H1 (cell line): ENCODE data around the gene ECEL1. TPM values are rescaled to one million over a fixed set of nuclear protein-coding genes. Genes with fewer than 3 reads are reported as not detected.

Experiments
- CTCF ChIA-PET: fragments of 300-600 bp; sonication (Branson Sonifier 250); formaldehyde crosslinking; loops from one replicate; lab custom pipeline; 2021; ENCODE audit not compliant: partially characterized antibody; lab: Charles Lee
- POLR2A ChIA-PET: fragments of 300-600 bp; sonication (Branson Sonifier 250); formaldehyde crosslinking; loops from one replicate; lab custom pipeline; 2021; ENCODE audit warnings: inconsistent platforms; ENCODE audit not compliant: partially characterized antibody; lab: Charles Lee
- DNase-seq, 2 experiments: peaks; one replicate each; pipeline versions ENCODE4 v3.0.0 to v3.0.0-alpha.2; 2010 to 2022; ENCODE audit warnings: low spot score in 2 of 2, low read depth in 1 of 2, mixed read lengths in 1 of 2
- FAIRE-seq: peaks from 2 replicates; lab custom pipeline; 2011; peaks lifted over from hg19 to GRCh38; lab: Jason Lieb, UNC
- H2AFZ ChIP-seq: 2 replicates; pipeline ENCODE4 v1.8.1; 2012; ENCODE audit warnings: low read length, inconsistent platforms
- H2AK5ac ChIP-seq: 2 replicates; pipeline ENCODE4 v1.6.1; 2013; ENCODE audit warnings: low read depth, low read length
- H2BK120ac ChIP-seq: replicated peaks from 2 replicates; pipeline ENCODE3; 2013; ENCODE audit warnings: low read depth, low read length, inconsistent platforms
- H2BK12ac ChIP-seq: 2 replicates; pipeline ENCODE4 v1.6.1; 2013; ENCODE audit warnings: low read depth, low read length
- H2BK15ac ChIP-seq: 2 replicates; pipeline ENCODE4 v1.6.1; 2013; ENCODE audit warnings: low read length
- H2BK20ac ChIP-seq: 2 replicates; pipeline ENCODE4 v1.6.1; 2013; ENCODE audit warnings: low read length
- H2BK5ac ChIP-seq: 2 replicates; pipeline ENCODE4 v1.6.1; 2013; ENCODE audit warnings: low read depth, low read length
- H3K14ac ChIP-seq: 2 replicates; pipeline ENCODE4 v1.6.1; 2013; ENCODE audit warnings: inconsistent platforms; ENCODE audit not compliant: insufficient read length
- H3K18ac ChIP-seq: 2 replicates; pipeline ENCODE4 v1.6.1; 2013; ENCODE audit warnings: low read length; ENCODE audit errors: extremely low read depth
- H3K23ac ChIP-seq: 2 replicates; pipeline ENCODE4 v1.6.1; 2013; ENCODE audit warnings: inconsistent platforms; ENCODE audit not compliant: insufficient read length
- H3K23me2 ChIP-seq: 2 replicates; pipeline ENCODE4 v1.6.1; 2013; ENCODE audit warnings: low read depth, low read length
- H3K27ac ChIP-seq: 2 replicates; pipeline ENCODE4 v1.6.1; 2011; ENCODE audit warnings: low read depth, low read length, inconsistent platforms
- H3K27me3 ChIP-seq, 4 experiments: replicated peaks in 1 of 4; 1 replicate in 1 of 4; 2 replicates in 3 of 4; pipeline versions ENCODE4 v1.6.1 to v1.8.1; 2011 to 2013; ENCODE audit warnings: low read length in 3 of 4, mild to moderate bottlenecking in 3 of 4, inconsistent platforms in 2 of 4, mixed read lengths in 2 of 4, moderate library complexity in 1 of 4; ENCODE audit not compliant: control insufficient read depth in 3 of 4, insufficient read depth in 3 of 4; ENCODE audit errors: extremely low read depth in 1 of 4
- H3K36me3 ChIP-seq, 4 experiments: 2 replicates each; pipeline versions ENCODE4 v1.6.1 to v1.8.1; 2011 to 2013; ENCODE audit warnings: mild to moderate bottlenecking in 4 of 4, low read length in 3 of 4, moderate library complexity in 2 of 4, control low read depth in 1 of 4, inconsistent platforms in 1 of 4; ENCODE audit not compliant: insufficient read depth in 4 of 4, control insufficient read depth in 2 of 4
- H3K4ac ChIP-seq: replicated peaks from 2 replicates; pipeline ENCODE3; 2013; ENCODE audit warnings: low read length, low read depth, mixed read lengths, inconsistent platforms; ENCODE audit not compliant: insufficient read length
- H3K4me1 ChIP-seq, 4 experiments: replicated peaks in 1 of 4; 1 replicate in 1 of 4; 2 replicates in 3 of 4; pipeline versions ENCODE4 v1.6.1 to v1.8.1; 2011 to 2013; ENCODE audit warnings: low read length in 3 of 4, inconsistent platforms in 2 of 4, mixed read lengths in 1 of 4; ENCODE audit not compliant: insufficient read depth in 4 of 4, control insufficient read depth in 3 of 4
- H3K4me2 ChIP-seq, 2 experiments: 2 replicates each; pipeline versions ENCODE4 v1.6.1 to v1.8.1; 2011 to 2013; ENCODE audit warnings: low read depth in 2 of 2, low read length in 2 of 2, control low read depth in 1 of 2, inconsistent platforms in 1 of 2, mild to moderate bottlenecking in 1 of 2; ENCODE audit not compliant: insufficient read depth in 1 of 2
- H3K4me3 ChIP-seq, 4 experiments: fragments of 200-600, 300-600 bp in 1 of 4; sonication (generic), shearing (Covaris generic), sonication (Bioruptor Twin) in 1 of 4; 2 replicates each; pipeline versions ENCODE4 v1.5.1 to v1.8.1; 2011 to 2016; ENCODE audit warnings: low read length in 4 of 4, low read depth in 3 of 4, control low read depth in 2 of 4, inconsistent platforms in 2 of 4, mild to moderate bottlenecking in 2 of 4, mixed read lengths in 1 of 4, moderate library complexity in 1 of 4; ENCODE audit not compliant: insufficient read depth in 2 of 4; ENCODE audit errors: extremely low read depth in 1 of 4
- H3K56ac ChIP-seq: replicated peaks from 2 replicates; pipeline ENCODE3; 2013; ENCODE audit warnings: low read depth, mild to moderate bottlenecking, mixed read lengths, low read length, inconsistent platforms; ENCODE audit not compliant: insufficient read length
- H3K79me1 ChIP-seq: 2 replicates; pipeline ENCODE4 v1.6.1; 2013; ENCODE audit warnings: low read depth, low read length, control low read depth
- H3K79me2 ChIP-seq, 2 experiments: 2 replicates each; pipeline versions ENCODE4 v1.6.1 to v1.8.1; 2012 to 2013; ENCODE audit warnings: low read length in 2 of 2, mild to moderate bottlenecking in 2 of 2, inconsistent platforms in 1 of 2; ENCODE audit not compliant: insufficient read depth in 2 of 2, control insufficient read depth in 1 of 2
- H3K9ac ChIP-seq, 4 experiments: replicated peaks in 1 of 4; 1 replicate in 1 of 4; 2 replicates in 3 of 4; pipeline versions ENCODE4 v1.6.1 to v1.8.1; 2011 to 2013; ENCODE audit warnings: low read depth in 3 of 4, low read length in 3 of 4, control low read depth in 2 of 4, mild to moderate bottlenecking in 2 of 4, moderate library complexity in 2 of 4, inconsistent platforms in 1 of 4; ENCODE audit errors: extremely low read depth in 1 of 4
- H3K9me3 ChIP-seq, 2 experiments: 2 replicates each; pipeline versions ENCODE4 v1.6.1 to v1.8.1; 2012 to 2013; ENCODE audit warnings: mild to moderate bottlenecking in 2 of 2, moderate library complexity in 2 of 2, control low read depth in 1 of 2, inconsistent platforms in 1 of 2, low read depth in 1 of 2, low read length in 1 of 2, mixed read lengths in 1 of 2; ENCODE audit not compliant: insufficient read depth in 2 of 2
- H4K20me1 ChIP-seq, 2 experiments: replicated peaks in 1 of 2; 2 replicates each; pipeline versions ENCODE3 to v1.8.1; 2011 to 2013; ENCODE audit warnings: inconsistent platforms in 2 of 2, low read length in 2 of 2, mild to moderate bottlenecking in 1 of 2; ENCODE audit not compliant: insufficient read depth in 2 of 2, control insufficient read depth in 1 of 2
- H4K5ac ChIP-seq: 2 replicates; pipeline ENCODE4 v1.6.1; 2013; ENCODE audit warnings: low read length, low read depth, mixed read lengths, inconsistent platforms; ENCODE audit not compliant: insufficient read length
- H4K8ac ChIP-seq: 2 replicates; pipeline ENCODE4 v1.8.0; 2013; ENCODE audit warnings: mild to moderate bottlenecking, moderate library complexity, low read length, inconsistent platforms; ENCODE audit not compliant: insufficient read depth; ENCODE audit errors: extremely low read depth
- H4K91ac ChIP-seq: replicated peaks from 2 replicates; pipeline ENCODE3; 2013; ENCODE audit warnings: low read length, mixed read lengths, inconsistent platforms; ENCODE audit not compliant: insufficient read length
- CREB1 ChIP-seq: IDR thresholded peaks from 2 replicates; pipeline ENCODE4 v1.6.1; 2012; ENCODE audit warnings: inconsistent platforms
- E2F6 ChIP-seq: IDR thresholded peaks from 2 replicates; pipeline ENCODE4 v1.6.1; 2012; ENCODE audit warnings: inconsistent platforms
- KDM5A ChIP-seq: fragments of 200-600 bp; IDR thresholded peaks from 2 replicates; pipeline ENCODE4 v1.7.1; 2012; ENCODE audit warnings: mild to moderate bottlenecking, low read length, inconsistent platforms, mixed read lengths
- MAX ChIP-seq: IDR thresholded peaks from 2 replicates; pipeline ENCODE4 v1.6.1; 2012; ENCODE audit warnings: inconsistent platforms
- RAD21 ChIP-seq, 2 experiments: IDR thresholded peaks in 1 of 2; conservative IDR thresholded peaks in 1 of 2; 2 replicates each; pipeline ENCODE4 v1.6.1; 2011; ENCODE audit warnings: low read depth in 2 of 2, low read length in 2 of 2, improper control_type of control experiment in 1 of 2, inconsistent platforms in 1 of 2, mild to moderate bottlenecking in 1 of 2, moderate library complexity in 1 of 2
- SIN3A ChIP-seq, 2 experiments: IDR thresholded peaks in 1 of 2; conservative IDR thresholded peaks in 1 of 2; 2 replicates each; pipeline ENCODE4 v1.6.1; 2011 to 2012; ENCODE audit warnings: low read length in 2 of 2, improper control_type of control experiment in 1 of 2, low read depth in 1 of 2, mild to moderate bottlenecking in 1 of 2
- SIX5 ChIP-seq: IDR thresholded peaks from 2 replicates; pipeline ENCODE4 v1.6.1; 2011; ENCODE audit warnings: mild to moderate bottlenecking, low read depth, low read length
- SP4 ChIP-seq: IDR thresholded peaks from 2 replicates; pipeline ENCODE4 v1.6.1; 2012; ENCODE audit warnings: low read length, inconsistent platforms
- WGBS, 2 experiments: shearing (Covaris generic) in 1 of 2; methylation state at CpG; one replicate each; pipeline versions ENCODE4 v1.1.6 to v1.1.7; 2013 to 2015; ENCODE audit warnings: low lambda C conversion rate in 2 of 2, mixed read lengths in 2 of 2, inconsistent platforms in 1 of 2, low coverage in 1 of 2, missing lambda C conversion rate in 1 of 2; ENCODE audit not compliant: insufficient replicate concordance in 2 of 2, insufficient coverage in 1 of 2, insufficient read length in 1 of 2; ENCODE audit errors: extremely low coverage in 1 of 2, missing lambda C conversion rate in 1 of 2; 5-methylcytosine and 5-hydroxymethylcytosine counted together
- polyA plus RNA-seq, 7 experiments: library from polyadenylated mRNA; depleted of rRNA in 3 of 7; stranded (reverse) in 5 of 7; unstranded in 2 of 7; fragments of >200 nt in 5 of 7; fragments of 200-250 nt in 2 of 7; gene quantifications; 1 replicate in 5 of 7; 2 replicates in 1 of 7; 4 replicates in 1 of 7; pipeline versions ENCODE4 v1.2.1 to v1.2.3, GENCODE V29; 2011 to 2013; ENCODE audit warnings: missing spikeins in 2 of 7, mixed read lengths in 2 of 7
- total RNA-seq: library from RNA; stranded (reverse); fragmentation: NEBNext Ultra II Directional; extraction: Animal tissue kit (Norgen Biotek cat#: 25700); gene quantifications from 2 replicates; pipeline ENCODE4 v1.2.1, GENCODE V29; 2021

The ECEL1 gene
- total and polyA plus RNA-seq, 2 of the 8 experiments (the other 6 are each of a cell fraction or from before 2014, with no cell fraction given) = 7.7 to 20.2 TPM

GRCh38 chr2:232502511-232502910 lies 14.9 kb upstream of the ECEL1 start:
- peak overlapping the region; percentile 96 for H3K4ac ChIP-seq
- no peak overlapping the region for H2AFZ ChIP-seq
- ChIA-PET POLR2A (interaction anchor here (1.3 kb wide), 1 partner anchor 18 kb away, joined by 4 read pairs; the partner anchor contains the start of gene PRSS56), CTCF (interaction anchor here (0.9 to 2.9 kb wide), 6 partner anchors 10 to 94 kb away, joined by 3 to 13 read pairs (median 3); no protein-coding TSS in a partner anchor)
- peak overlapping the region; percentile 99; the same call in 1 of the 2 replicates for H2BK15ac ChIP-seq
- peaks cover 15 to 48% (median 42%) of the 10 kb centered on the region in 4 experiments for H3K27me3 ChIP-seq
- no peak overlapping the region for H2AK5ac ChIP-seq
- peak overlapping the region; percentile 71 for H2BK5ac ChIP-seq
- peak overlapping the region; percentile 96 for H3K14ac ChIP-seq
- no peaks in the 10 kb centered on the region for H3K9me3 ChIP-seq
- peak overlapping the region; percentile 100 for H3K4me2 ChIP-seq
- peaks cover 0 to 28% (median 17%) of the 10 kb centered on the region in 4 experiments; a peak in 6 of 7 replicates for H3K4me1 ChIP-seq
- no peaks in the 10 kb centered on the region for H3K36me3 ChIP-seq
- H4K5ac ChIP-seq = peak overlapping the region; percentile 54
- 3% methylated on average over 20 of the region's 21 CpGs; no CpG with 5 or more reads in 1 of the 2 experiments for whole genome bisulfite sequencing, 2 experiments
- H3K4me3 ChIP-seq = peak overlapping the region; percentile 39 to 84 (median 56)
- H4K8ac ChIP-seq = no peak overlapping the region
- peak overlapping the region in 1 of 4 experiments; percentile 60; a peak in 1 of 7 replicates for H3K9ac ChIP-seq
- H3K23me2 ChIP-seq = peaks cover 12% of the 10 kb centered on the region
- no peak for DNase-seq
- no peak overlapping the region for H3K27ac ChIP-seq
- H3K18ac ChIP-seq = no peak overlapping the region; the same call in none of the 2 replicates
- H3K79me2 ChIP-seq = no peaks in the 10 kb centered on the region
- TF ChIP-seq SIX5 (no peak), CREB1 (no peak), SIN3A (conservative IDR thresholded peaks at IDR 0.05 in 1 of 2, IDR thresholded peaks at IDR 0.05 in 1 of 2; ENCODE audit: low read depth in 1 of 2, low read length in 2 of 2) (peak in 1 of 2 experiments; percentile 28; a peak in 1 of 4 replicates), SP4 (no peak), E2F6 (no peak), MAX (peak; percentile 67), RAD21 (IDR thresholded peaks at IDR 0.05 in 1 of 2, conservative IDR thresholded peaks at IDR 0.05 in 1 of 2; ENCODE audit: low read depth in 2 of 2, low read length in 2 of 2) (no peak), KDM5A (no peak)
- no peak overlapping the region for H3K23ac ChIP-seq
- no peaks in the 10 kb centered on the region for H3K79me1 ChIP-seq
- H4K20me1 ChIP-seq = peaks cover 0 to 2% of the 10 kb centered on the region in 2 experiments
- no peak overlapping the region for H2BK120ac ChIP-seq
- H3K56ac ChIP-seq = no peak overlapping the region
- H2BK12ac ChIP-seq = peak overlapping the region; percentile 93; the same call in 1 of the 2 replicates
- peak overlapping the region; percentile 94 for H4K91ac ChIP-seq
- no peak for FAIRE-seq
- no peak overlapping the region for H2BK20ac ChIP-seq
